Gastroesophageal sphincter (tissue), 4 donors: ENCODE results near the gene MAP7. TPM values are rescaled to one million over a fixed set of nuclear protein-coding genes. Genes with fewer than 3 reads are reported as not detected.

ENCODE experiments used
- ATAC-seq: fragments of 150-250 bp; one replicate; pipeline ENCODE4 v1.9.1; 2016; ENCODE audit warnings: mild to moderate bottlenecking, moderate library complexity
- H3K27ac ChIP-seq, 4 donors: fragments of 200-600 bp; sonication (generic) in 3 of 4; 1 replicate in 3 of 4; 2 replicates in 1 of 4; pipeline ENCODE4 v1.5.1; 2016 to 2019
- H3K27me3 ChIP-seq: fragments of 200-600 bp; sonication (generic); one replicate; pipeline ENCODE4 v1.5.1; 2019
- H3K36me3 ChIP-seq, 2 donors: fragments of 200-600 bp; sonication (generic); one replicate each; pipeline ENCODE4 v1.5.1; 2019; ENCODE audit warnings: control low read depth in 1 of 2
- H3K4me1 ChIP-seq, 3 donors: fragments of 200-600 bp; sonication (generic); 1 replicate in 2 of 3; 2 replicates in 1 of 3; pipeline ENCODE4 v1.5.1; 2016 to 2019; ENCODE audit warnings: control low read depth in 2 of 3
- H3K4me3 ChIP-seq, 2 donors: fragments of 200-600 bp; sonication (generic); one replicate each; pipeline ENCODE4 v1.5.1; 2019; ENCODE audit warnings: mild to moderate bottlenecking in 1 of 2, moderate library complexity in 1 of 2
- H3K9me3 ChIP-seq, 3 donors: fragments of 200-600 bp; sonication (generic); one replicate each; pipeline ENCODE4 v1.5.1; 2017 to 2019; ENCODE audit warnings: control low read depth in 2 of 3
- EP300 ChIP-seq: sonication (generic); formaldehyde crosslinking; IDR thresholded peaks from one replicate; pipeline ENCODE4 v1.6.1; 2017; ENCODE audit warnings: antibody characterized with exemption, mild to moderate bottlenecking
- POLR2A ChIP-seq, 2 donors: fragments of 450-650 bp; IDR thresholded peaks; one replicate each; pipeline ENCODE4 v1.6.1; 2017; ENCODE audit warnings: antibody characterized with exemption in 2 of 2, mild to moderate bottlenecking in 2 of 2, moderate library complexity in 1 of 2
- POLR2AphosphoS5 ChIP-seq: sonication (generic); formaldehyde crosslinking; IDR thresholded peaks from one replicate; pipeline ENCODE4 v1.6.1; 2017; ENCODE audit warnings: antibody characterized with exemption
- WGBS, 2 donors: methylation state at CpG; one replicate each; pipeline ENCODE4 v1.1.5; 2018; ENCODE audit warnings: low coverage in 1 of 2; 5-methylcytosine and 5-hydroxymethylcytosine counted together
- total RNA-seq, 4 donors: library from RNA; depleted of rRNA; stranded (reverse); fragments of >200 nt; gene quantifications; one replicate each; pipeline ENCODE4 v1.1.0, GENCODE V29; 2016
- TF ChIP-seq, protein P1 (sequence below), 4 experiments: fragments of 200-600 bp in 2 of 4; fragments of 450-650 bp in 2 of 4; sonication (generic) in 1 of 4; IDR thresholded peaks; one replicate each; pipeline ENCODE4 v1.5.1; 2017 to 2019; ENCODE audit warnings: antibody characterized with exemption in 4 of 4, mild to moderate bottlenecking in 2 of 4, moderate library complexity in 2 of 4

MAP7 gene
- total RNA-seq, 4 donors from 2014 or later, result 1.1 to 6.7 (median 4.3) TPM

DNA sequence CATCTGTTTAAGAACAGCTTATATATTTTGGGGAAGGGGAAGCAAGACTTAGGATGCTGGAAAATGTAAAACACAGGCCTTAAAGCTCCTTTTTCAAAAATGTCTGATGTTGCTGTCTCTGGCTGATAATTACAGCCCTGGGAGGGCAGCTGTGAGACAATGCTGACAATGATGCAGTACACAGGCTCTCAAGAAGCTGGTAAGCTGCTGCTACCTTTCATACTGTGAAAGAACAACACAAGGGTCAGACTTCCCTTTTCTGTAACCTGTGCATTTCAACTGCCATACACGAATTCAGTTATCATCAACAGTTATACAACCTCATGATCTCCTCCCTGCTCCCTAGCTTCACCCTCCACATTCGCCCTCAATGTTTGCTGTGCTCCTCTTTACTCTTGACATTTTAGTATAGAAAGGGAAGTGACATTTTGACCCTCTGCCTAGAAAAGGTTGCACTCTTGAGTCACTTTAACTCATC lies 25.2 kb downstream of the MAP7 start:
- 33 to 35% methylated on average over 1 to 2 of the region's 2 CpGs for WGBS, 2 donors
- no peaks in the 10 kb centered on the region for H3K9me3 ChIP-seq
- no peak overlapping the region for H3K4me3 ChIP-seq
- H3K27ac ChIP-seq, result no peak overlapping the region
- H3K36me3 ChIP-seq, result no peaks in the 10 kb centered on the region
- peaks cover 3% of the 10 kb centered on the region for H3K27me3 ChIP-seq
- TF ChIP-seq EP300 (no peak), POLR2A (IDR thresholded peaks at IDR 0.05) (no peak), POLR2AphosphoS5 (no peak)
- TF ChIP-seq, protein P1, sequence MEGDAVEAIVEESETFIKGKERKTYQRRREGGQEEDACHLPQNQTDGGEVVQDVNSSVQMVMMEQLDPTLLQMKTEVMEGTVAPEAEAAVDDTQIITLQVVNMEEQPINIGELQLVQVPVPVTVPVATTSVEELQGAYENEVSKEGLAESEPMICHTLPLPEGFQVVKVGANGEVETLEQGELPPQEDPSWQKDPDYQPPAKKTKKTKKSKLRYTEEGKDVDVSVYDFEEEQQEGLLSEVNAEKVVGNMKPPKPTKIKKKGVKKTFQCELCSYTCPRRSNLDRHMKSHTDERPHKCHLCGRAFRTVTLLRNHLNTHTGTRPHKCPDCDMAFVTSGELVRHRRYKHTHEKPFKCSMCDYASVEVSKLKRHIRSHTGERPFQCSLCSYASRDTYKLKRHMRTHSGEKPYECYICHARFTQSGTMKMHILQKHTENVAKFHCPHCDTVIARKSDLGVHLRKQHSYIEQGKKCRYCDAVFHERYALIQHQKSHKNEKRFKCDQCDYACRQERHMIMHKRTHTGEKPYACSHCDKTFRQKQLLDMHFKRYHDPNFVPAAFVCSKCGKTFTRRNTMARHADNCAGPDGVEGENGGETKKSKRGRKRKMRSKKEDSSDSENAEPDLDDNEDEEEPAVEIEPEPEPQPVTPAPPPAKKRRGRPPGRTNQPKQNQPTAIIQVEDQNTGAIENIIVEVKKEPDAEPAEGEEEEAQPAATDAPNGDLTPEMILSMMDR (IDR thresholded peaks at IDR 0.05), result no peak
- no peak for ATAC-seq
- H3K4me1 ChIP-seq, result peaks cover 0 to 16% (median 0%) of the 10 kb centered on the region in 3 donors

DNA sequence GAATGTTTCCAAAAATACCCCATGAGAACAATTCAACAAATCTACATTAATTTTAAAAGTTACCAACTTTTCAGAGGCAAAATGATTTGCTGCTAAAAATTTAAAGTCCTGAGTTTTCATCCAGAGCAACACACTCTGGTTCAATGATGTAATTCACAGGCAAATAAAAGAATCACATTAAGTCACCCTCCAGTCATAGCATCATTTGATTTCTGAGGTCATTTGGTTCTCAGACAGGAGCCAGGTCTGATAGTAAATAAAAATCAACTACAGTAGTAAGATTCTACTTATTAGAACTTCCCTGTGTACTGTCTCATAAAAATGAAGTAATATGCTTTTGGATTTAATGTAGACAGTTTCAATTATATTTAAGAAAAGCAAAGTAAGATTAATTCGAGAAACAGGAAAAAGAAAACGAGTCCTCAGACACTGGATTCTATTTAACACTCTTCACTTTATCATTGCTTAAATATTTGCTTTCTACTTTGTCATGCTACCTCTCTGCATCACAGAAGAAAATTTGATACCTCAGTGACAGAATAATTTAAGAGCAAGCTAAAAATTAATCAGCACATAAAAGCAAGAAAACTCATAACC lies 25.8 kb downstream of the MAP7 start:
- peaks cover 3% of the 10 kb centered on the region for H3K27me3 ChIP-seq
- no peaks in the 10 kb centered on the region for H3K36me3 ChIP-seq
- H3K4me3 ChIP-seq, result no peak overlapping the region
- WGBS, 2 donors, result 42 to 71% methylated on average over 1 to 2 of the region's 2 CpGs
- peaks cover 0 to 16% (median 0%) of the 10 kb centered on the region in 3 donors for H3K4me1 ChIP-seq
- H3K27ac ChIP-seq, result no peak overlapping the region
- H3K9me3 ChIP-seq, result no peaks in the 10 kb centered on the region
- no peak for ATAC-seq
- no peak for TF ChIP-seq POLR2AphosphoS5
- no peak for TF ChIP-seq POLR2A (IDR thresholded peaks at IDR 0.05)
- no peak for TF ChIP-seq EP300
- TF ChIP-seq, protein P1 (IDR thresholded peaks at IDR 0.05), result no peak

DNA sequence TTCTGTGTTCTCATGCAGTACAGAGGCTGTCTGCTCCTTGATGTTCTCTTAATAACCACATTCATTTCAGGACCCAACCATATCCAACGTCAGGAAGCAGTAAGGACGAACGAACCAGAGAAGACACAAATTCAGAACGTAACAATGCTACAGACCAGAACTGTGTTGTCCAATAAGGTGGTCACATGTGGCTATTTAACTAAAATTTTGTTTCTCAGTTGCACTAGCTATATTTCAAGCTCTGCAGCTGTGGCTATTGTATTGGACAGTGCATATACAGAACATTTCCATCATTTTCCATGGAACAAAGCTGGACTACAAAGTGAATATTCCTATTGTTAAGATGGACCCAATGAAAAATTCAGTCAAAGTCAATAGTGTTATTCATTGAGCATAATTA lies 27.0 kb downstream of the MAP7 start:
- no peak overlapping the region for H3K27ac ChIP-seq
- H3K9me3 ChIP-seq, result no peaks in the 10 kb centered on the region
- peaks cover 3% of the 10 kb centered on the region for H3K27me3 ChIP-seq
- no peak for ATAC-seq
- no peak overlapping the region for H3K4me3 ChIP-seq
- H3K4me1 ChIP-seq, result peaks cover 0 to 16% (median 0%) of the 10 kb centered on the region in 3 donors
- H3K36me3 ChIP-seq, result no peaks in the 10 kb centered on the region
- TF ChIP-seq, protein P1 (IDR thresholded peaks at IDR 0.05), result no peak
- TF ChIP-seq EP300, result no peak
- no peak for TF ChIP-seq POLR2AphosphoS5
- no peak for TF ChIP-seq POLR2A (IDR thresholded peaks at IDR 0.05)
- WGBS, 2 donors, result 83 to 91% methylated on average over 4 of the region's 4 CpGs

DNA sequence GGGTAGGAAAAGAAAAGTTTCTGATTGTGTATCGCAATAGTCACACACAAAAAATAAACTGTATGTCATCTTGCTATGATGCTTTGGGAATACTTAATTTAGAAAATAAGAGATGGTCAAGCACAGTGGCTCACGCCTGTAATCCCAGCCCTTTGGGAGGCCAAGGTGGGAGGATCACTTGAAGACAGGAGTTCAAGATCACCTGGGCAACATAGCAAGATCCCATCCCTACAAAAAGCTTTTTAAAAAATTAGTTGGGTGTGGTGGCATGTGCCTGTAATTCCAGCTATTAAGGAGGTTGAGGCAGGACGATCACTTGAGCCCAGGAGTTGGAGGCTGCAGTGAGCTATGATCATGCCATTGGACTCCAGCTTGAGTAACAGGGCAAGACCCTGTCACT lies 27.6 kb downstream of the MAP7 start:
- TF ChIP-seq EP300, result no peak
- no peak for TF ChIP-seq POLR2AphosphoS5
- no peak for TF ChIP-seq POLR2A (IDR thresholded peaks at IDR 0.05)
- TF ChIP-seq, protein P1 (IDR thresholded peaks at IDR 0.05), result no peak
- WGBS, 2 donors, result 86 to 91% methylated on average over 3 of the region's 3 CpGs
- Histone ChIP-seq H3K4me3 (no peak overlapping the region), H3K27ac (no peak overlapping the region), H3K27me3 (peaks cover 3% of the 10 kb centered on the region), H3K9me3 (no peaks in the 10 kb centered on the region), H3K4me1 (peaks cover 0 to 16% (median 0%) of the 10 kb centered on the region in 3 donors), H3K36me3 (no peaks in the 10 kb centered on the region)
- ATAC-seq, result no peak

DNA sequence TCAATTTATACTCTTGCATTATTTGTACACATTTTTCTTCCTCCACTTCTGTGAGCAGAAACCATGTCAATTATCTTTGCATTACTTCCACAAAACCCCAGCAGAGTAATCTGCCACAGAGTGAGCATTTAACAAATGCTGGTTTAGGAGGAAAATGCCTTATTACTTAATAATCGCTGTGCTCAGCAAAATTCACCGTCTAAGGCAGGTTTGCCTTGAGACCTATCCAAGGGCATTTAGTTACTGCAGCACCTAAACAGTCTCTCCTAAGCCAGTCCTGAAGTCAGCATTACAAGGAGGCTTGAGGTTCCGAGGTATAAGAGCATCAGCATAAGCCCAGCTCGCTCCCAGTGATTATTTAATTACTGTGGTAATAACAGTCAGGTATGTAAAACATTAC lies 28.3 kb downstream of the MAP7 start:
- no peak overlapping the region for H3K4me3 ChIP-seq

More for the DNA sequence above, 28.3 kb downstream of the MAP7 start:
- ATAC-seq, result no peak
- WGBS, 2 donors, result 86 to 91% methylated on average over 4 of the region's 4 CpGs
- Histone ChIP-seq H3K27me3 (peaks cover 3% of the 10 kb centered on the region), H3K27ac (no peak overlapping the region), H3K36me3 (no peaks in the 10 kb centered on the region), H3K9me3 (no peaks in the 10 kb centered on the region), H3K4me1 (peaks cover 0 to 14% (median 0%) of the 10 kb centered on the region in 3 donors)
- TF ChIP-seq POLR2A (IDR thresholded peaks at IDR 0.05), result no peak
- no peak for TF ChIP-seq POLR2AphosphoS5
- TF ChIP-seq, protein P1 (IDR thresholded peaks at IDR 0.05), result no peak
- no peak for TF ChIP-seq EP300
